HG02938 (cell line): ENCODE results near the gene UBXN10.
A peak's percentile ranks its signal among the peaks of the same experiment; 100 is the strongest.

Source experiments
- ATAC-seq: cut with Tn5 transposase; IDR thresholded peaks from one replicate; pipeline ENCODE4 v1.9.1; 2021; ENCODE audit warnings: mild to moderate bottlenecking, moderate library complexity; ENCODE audit not compliant: unreplicated experiment

The UBXN10 gene

DNA sequence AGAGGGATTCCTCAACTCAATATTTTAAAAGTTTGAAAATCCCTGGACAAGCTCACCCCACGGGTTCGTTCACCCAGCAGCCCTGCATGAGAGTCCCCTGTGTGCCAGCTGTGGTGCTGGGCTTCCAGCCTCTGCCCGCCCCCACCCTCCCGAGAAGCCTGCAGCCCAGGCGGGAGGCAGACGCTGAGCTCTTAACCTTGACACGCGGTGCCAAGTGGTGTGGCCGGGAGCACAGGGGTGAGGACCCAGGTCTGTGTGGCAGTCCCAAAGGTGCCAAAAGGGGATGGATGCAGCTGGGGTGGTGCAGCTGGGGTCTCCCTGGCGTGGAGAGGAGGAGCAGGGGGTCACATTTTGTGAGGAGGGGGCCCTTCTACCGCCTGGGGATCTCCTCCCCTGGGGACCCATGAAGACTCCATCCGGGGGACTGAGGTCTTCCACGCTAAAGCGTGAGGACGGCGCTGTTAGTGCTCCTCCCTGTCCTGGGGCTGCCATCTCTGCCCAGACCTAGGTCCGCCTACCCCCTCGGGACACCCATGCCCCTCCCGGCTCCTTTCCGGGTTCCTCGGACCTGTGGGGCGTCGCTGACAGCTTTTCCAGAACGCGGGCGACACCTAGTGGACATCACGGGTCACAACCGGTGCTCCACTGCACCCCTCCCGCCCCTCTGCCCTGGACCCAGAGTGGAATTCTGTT is 33.8 kb upstream of the UBXN10 start:
- ATAC-seq: peak; percentile 51

DNA sequence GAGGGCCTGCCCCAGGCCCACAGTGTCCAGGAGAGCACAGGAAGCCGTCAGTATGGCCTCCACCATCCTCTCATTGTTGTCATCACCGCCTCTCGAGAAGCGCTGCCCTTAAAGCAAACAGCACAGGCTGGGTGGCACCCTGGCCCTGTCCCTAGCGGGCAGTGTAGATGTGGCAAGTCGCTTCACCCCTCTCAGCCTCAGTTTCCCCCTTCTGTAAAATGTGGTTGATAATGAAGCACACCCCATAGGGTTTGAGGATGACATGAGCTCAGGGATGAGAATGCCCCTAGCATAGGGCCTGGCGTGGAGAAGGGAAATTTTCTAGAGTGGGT is 33.3 kb upstream of the UBXN10 start:
- ATAC-seq: no peak

DNA sequence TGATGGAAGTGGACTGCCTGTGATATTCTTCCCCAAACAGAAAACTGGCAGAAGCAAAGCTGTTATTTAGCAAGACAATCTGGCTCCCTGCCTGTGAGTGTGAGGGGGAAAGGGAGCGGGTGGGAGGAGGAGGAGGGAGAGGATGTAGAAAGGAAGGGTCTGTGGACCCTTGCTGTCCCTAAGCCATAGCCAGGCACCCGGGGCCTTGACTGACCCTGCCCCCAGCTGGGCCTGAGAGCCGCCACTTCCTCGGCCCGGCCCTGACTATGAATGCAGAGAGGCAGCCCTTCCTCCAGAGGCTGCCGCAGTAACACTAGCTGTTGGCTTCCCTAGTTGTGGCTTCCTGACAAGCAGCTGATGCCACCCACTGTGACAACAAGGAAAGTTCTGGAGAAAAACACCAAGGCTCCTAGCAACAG is 32.9 kb upstream of the UBXN10 start:
- no peak for ATAC-seq

DNA sequence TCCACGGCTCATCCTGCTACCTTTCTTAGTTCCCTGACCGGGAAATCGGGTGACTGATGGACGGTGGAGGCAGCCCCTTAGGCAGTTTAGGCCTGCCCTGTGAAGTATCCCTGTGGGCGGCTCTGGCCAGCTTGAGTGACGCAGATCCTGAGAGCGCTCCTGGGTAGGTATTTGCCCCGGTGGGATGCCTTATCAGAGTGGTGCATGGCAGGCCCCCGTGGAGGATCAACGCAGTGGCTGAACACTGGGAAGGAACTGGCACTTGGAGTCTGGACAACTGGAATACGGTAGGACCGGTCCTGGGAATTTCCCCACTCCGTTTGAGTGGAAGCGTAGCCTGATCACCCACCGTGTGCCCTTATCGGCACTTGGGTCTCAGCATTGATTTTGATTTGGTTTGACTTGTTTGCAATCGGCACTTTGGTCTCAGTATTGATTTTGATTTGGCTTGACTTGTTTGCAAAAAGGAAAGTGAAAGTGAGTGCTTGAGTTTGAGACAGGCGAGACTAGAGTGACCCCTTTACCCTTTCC is 31.5 kb upstream of the UBXN10 start:
- ATAC-seq: no peak

DNA sequence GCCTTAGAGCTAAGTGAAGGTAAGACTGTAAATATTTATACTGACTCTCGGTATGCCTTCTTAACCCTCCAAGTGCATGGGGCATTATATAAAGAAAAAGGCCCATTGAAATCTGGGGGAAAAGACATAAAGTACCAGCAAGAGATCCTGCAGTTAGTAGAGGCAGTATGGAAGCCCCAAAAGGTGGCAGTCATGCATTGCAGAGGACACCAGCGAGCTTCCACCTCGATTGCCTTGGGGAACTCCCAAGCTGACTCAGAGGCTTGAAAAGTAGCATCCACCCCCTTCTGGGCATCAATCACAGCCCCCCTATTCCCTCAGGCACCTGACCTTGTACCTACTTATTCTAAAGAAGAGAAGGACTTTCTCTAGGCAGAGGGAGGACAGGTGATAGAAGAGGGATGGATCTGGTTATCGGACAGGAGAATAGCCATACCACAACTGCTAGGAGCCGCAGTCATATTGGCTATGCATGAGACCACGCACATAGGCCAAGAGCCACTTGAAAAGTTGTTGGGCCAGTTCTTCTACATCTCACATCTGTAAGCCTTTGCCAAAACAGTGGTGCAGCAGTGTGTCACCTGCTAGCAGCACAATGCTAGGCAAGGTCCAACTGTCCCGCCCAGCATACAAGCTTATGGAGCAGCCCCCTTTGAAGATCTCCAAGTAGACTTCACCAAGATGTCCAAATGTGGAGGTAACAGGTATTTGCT is 27.4 kb upstream of the UBXN10 start:
- ATAC-seq: no peak

DNA sequence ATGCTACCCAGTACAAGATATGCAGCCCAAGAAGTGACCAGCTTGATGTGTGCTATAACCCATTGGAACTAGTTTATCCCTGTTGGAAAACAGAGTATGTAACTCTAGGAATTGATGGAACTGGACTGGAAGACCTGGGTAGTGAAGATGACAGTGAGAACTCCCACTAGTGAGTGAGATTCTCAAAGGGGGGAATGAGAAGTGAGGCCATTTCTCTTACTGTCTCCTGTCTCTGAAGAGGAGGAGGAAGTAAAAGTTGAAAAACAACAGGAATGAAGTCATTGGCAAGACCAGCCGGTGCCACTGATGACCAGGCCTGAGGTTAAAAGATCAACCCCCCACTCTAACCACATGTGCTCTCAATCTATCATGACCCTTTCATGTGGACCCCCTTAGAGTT is 25.9 kb upstream of the UBXN10 start:
- no peak for ATAC-seq

DNA sequence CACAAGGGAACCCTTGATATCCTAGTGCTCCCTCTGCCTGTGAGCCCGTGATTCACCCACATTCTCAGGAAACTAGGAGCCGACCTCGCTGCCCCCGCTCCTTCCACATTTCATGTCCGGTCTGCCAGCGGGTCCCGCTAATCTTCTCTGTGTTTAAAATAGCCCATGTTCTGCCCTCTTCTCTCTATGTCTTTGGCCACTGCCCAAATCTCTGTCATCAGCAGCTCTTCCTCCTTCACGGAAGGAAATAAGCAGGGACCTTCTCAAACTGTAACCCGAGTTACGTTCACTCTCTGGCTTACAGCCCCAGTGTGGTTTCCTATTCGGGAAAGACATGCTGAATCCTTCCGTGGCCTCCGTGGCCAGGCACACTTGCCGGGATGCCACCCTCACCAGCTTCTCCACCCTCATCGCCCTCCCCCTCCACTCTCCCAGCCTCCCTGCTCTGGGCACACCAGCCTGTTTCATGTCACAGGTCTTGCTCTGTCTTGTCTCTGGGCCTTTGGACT is 21.1 kb upstream of the UBXN10 start:
- ATAC-seq: no peak

DNA sequence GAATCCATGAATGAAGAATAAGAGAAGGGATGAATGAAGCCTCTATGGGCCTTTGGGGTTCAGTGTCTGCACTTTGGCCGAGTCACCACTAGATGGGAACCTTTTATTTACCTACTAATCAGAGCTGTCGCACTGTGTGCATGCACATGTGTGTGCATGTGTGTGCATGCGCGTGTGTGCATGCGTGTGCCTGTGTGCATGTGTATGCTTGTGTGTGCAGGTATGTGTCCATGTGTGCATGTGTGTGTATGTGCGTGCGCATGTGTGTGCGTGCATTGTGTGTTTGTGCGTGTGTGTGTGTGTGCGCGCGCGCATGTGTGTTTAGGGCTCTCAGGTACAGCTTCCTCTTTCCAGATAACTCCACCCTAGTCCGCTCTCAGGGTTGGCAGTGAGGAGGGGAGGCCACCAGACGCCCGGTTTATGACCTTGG is 20.4 kb upstream of the UBXN10 start:
- no peak for ATAC-seq

DNA sequence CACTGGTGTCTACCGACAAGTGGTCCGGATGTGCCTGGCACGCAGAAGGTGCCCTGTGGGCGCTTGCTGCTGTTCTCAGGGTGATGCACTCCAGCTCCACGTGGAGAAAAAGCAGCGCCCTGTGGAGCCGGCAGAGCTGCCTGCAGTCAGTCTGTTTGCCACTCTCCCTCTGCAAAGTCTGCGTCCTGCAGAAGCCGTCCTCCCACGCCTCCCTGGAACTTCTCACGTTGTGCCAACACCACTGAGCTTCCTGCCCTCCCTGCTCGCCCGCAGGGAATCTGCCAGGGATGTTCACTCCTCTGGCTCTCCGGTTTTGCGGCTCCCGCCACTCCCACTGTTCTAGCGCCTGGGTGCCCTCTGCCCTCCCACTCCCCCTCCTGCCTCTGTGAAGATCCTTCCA is 19.8 kb upstream of the UBXN10 start:
- ATAC-seq: no peak

DNA sequence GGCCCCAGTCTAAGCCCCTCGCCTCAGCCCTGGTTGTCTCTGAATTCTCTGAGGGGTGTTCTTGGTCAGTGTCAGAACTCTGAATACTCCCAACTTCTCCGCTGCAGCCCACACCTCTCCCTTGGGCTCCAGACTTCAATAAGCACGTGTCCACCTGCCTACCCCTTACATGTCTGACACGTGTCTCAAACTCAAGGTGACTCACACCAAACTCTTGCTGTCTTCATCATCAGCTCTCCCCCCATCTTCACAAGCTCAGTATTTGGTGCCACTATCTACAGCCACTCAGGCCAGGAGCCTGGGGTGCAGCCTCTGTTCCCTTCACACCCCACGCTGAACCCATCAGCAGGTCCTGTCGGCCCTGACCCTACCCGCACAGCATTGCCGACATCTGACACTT is 18.8 kb upstream of the UBXN10 start:
- no peak for ATAC-seq

DNA sequence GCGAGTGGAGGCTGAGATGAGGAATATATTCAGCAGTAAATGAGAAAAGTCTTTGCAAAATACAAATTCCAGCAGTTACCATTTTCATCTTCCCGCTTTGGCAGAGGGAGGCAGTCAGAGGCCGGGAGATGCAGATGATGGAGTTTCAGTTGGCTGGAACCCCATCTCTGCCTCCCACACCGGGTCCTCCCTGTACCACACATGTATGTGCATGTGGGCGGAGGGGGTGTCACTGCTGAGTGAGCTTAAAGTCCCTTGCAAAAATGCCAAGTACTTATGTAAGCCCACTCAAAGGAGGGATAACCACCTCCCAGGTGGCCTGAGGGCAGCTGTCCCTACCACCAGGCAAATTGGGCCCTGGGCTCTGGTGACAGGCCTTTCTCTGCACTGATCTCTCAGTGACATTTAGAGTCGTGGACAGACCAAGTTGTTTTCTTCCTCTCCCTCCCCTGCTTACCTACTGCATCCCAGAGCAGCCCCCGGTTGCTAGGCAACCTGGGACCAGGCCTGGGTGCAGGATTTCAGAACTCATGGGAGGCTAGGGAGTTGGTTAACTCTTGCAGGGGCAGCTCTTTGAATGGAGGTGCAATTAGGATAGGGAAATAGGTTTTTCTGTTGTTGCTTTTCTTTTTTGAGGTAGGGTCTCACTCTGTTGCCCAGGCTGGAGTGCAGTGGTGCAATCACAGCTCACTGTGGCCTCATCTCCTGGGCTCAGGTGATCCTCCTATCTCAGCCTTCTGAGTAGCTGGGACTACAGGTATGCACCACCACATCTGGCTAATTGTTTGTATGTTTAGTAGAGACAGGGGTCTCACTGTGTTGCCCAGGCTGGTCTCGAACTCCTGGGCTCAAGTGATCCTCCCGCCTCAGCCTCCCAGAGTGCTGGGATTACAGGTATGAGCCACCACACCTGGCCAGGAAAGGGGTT is 17.1 kb upstream of the UBXN10 start:
- ATAC-seq: no peak

DNA sequence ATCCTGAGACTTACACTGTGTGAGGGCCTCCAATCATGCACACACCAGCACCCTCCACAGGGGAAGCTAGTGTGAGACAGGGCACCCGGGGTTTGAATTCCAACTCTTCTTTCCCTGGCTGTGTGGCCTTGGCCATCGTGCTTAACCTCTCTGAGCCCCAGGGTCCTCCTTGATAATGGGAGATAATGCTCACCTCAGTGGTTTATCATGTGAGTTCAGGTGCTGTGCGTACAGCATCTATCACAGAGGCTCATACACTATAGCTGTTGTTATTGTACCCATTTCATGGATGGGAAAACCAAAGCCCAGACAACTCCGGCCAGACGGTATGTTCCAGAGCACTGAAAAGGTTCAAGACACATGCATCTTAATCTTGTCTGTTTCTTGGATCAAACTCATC is 16.0 kb upstream of the UBXN10 start:
- no peak for ATAC-seq

DNA sequence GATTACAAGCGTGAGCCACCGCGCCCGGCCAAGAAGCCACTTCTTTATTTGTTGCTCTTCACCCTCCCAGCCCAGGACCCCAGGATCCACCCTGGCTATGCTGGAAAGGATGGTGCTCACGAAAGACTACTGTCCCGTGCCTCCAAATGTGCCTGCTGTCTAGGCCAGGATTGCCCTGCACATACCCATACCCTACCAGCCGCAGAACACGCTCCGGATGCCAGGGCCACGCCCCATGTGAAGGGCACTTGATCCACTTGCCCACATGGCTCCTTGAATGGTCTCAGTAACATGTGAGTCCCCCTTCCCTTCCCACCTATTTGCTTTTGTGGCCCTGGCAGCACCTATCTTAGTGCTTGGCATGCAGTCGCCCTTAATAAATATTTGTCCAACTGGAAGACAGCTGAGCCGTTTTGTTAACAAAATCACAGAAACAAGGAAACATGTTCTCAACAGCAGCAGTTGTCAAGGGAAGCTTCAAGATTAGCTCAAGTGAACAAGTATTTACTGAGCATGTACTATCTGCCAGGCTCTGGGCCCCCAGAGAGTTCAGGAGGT is 13.8 kb upstream of the UBXN10 start:
- ATAC-seq: no peak

DNA sequence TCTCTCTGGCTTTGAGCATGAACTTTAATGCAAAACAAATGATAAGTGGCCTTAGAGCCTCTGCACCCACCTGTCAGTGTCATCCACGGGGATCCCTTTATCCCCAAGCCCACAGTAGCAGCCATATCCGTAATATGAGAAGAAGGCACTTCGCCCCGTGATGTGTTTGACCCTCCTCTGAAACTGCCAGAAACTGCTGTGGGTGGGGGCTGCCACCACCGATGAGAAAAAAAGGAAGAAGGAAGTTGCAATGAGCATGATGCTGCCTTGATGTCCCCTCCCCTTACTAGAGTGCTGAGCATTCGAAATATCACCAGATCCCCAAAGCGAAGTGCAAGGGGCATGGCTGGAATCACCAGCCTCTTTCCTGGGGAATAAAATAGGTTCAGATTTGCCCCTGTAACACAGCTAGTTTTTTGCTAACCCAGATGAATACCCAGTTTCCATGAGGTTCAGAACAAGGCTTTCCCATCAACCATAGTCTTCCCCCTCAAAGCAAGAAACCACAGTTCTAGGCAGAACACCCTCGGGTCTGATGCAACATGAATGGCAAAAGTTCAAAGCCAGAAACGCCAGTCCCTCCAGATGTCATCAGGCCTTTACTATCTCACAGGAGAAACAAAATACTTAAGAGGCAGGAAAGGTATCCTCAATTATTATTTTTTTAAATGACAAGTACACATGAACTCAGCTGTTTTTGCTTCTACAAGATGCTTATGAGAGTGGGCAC is 10.8 kb upstream of the UBXN10 start:
- ATAC-seq: no peak

DNA sequence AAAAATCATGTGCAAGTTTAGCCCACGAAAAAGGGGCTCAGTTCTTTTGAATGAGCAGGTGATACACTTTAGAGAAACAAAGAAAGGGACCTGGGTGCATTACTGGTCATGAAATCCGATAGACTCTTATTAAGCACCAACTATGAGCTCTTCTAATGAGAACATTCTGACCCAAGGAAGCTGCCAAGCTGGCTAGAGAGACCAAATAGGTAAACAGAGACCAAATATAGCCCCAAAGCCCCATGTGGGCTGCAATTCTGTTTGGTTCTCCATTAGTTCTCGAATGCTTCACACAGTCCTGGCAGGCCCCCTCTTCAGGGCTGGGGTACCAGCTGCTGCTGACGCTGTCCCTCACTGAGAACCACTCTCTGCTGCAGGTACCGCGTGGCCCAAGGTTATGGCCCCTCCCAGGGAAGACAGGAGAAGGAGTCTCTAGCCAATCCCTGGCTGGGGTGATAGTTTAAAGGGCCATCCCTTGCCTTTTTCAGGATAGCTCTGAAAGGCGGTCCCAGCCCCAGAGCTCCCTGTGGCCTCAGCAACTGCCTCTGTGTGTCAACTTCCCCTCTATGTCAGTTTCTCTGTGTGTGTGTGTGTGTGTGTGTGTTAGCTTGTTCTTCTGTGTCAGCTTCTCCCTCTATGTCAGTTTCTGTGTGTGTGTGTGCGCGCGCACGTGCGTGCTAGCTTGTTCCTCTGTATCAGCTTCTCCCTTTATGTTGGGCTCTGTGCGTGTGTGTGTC is 7.1 kb upstream of the UBXN10 start:
- no peak for ATAC-seq

DNA sequence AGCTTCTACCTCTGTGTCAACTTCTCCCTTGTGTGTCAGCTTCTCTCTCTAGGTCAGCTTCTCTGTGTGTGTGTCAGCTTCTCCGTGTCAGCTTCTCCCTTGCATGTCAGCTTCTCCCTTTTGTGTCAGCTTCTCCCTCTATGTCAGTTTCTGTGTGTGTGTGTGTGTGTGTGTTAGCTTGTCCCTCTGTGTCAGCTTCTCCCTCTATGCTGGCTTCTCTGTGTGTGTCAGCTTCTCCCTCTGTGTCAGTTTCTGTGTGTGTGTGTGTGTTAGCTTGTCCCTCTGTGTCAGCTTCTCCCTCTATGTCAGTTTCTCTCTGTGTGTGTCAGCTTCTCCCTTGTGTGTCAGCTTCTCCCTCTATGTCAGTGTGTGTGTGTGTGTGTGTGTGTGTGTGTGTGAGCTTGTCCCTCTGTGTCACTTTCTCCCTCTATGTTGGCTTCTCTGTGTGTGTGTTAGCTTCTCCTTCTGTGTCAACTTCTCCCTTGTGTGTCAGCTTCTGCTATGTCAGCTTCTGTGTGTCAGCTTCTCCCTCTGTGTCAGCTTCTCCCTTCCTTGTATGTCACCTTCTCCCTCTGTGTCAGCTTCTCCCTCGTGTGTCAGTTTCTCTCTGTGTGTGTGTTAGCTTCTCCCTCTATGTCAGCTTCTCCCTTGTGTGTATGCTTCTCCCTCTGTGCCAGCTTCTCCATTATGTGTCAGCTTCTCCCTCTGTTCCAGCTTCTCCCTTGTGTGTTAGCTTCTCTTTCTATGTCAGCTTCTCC is 6.3 kb upstream of the UBXN10 start:
- ATAC-seq: no peak

DNA sequence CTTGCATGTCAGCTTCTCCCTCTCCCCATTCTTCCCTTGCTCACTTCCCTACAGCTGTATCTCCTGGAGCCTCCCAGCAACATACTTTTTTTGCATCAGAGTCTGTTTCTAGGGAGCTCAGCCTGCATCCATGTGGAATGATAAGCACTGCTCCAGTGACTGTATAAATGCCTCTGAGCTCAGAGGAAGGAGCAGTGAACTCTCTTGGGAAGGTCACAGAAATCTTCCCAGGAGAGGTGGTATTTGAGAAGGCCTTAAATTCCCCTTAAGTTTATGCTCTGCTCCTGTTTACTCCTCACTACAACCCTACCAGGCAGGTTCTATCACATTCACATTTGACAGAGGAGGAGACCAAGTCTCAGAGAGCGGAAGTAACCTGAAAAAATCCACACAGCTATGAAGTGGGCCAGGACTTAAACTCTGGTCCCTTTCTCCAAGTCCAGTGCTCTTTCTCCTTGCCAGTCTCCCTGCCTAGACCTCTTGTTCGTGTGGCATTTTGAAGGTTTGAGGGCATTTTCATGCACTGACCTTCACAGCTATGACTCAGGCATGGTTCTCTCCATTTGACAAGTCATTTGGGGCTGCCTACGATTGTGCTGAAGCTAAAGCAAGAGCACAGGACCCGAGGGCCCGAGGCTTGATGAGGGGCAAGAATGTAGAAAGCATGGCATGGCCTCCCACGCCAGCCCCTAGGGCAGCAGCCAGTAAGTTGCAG is 5.6 kb upstream of the UBXN10 start:
- no peak for ATAC-seq

DNA sequence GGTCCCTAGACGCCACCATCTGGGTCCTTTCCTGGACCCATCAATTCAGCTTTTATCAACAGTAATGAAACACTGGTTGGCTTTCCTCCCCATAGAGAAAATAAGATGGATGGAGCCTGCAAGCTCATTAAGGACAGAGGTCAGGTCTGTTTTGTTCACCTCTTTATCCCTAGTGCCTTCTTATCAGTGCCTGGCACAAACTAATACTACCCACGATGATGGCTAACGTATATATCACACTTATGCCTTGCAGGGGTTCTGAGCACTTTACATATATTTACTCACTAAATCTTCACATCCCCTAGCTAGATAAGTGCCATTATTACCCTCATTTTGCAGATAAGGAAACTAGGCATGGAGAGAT is 5.1 kb upstream of the UBXN10 start:
- no peak for ATAC-seq
